ENCODE data around the gene TTL. TPM values are rescaled to one million over a fixed set of nuclear protein-coding genes. Genes with fewer than 3 reads are reported as not detected.
A peak's percentile ranks its signal among the peaks of the same experiment; 100 is the strongest.

Gene TTL
- total and polyA plus RNA-seq, 2 of the 13 experiments (the other 11 are each of a cell fraction or from before 2014, with no cell fraction given) = 19.0 to 59.8 TPM

GRCh38 chr2:112584134-112584890, 102.4 kb downstream of the TTL start, which contains the start of gene CHCHD5 (continued):
- TF ChIP-seq, protein P1, sequence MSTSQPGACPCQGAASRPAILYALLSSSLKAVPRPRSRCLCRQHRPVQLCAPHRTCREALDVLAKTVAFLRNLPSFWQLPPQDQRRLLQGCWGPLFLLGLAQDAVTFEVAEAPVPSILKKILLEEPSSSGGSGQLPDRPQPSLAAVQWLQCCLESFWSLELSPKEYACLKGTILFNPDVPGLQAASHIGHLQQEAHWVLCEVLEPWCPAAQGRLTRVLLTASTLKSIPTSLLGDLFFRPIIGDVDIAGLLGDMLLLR (CRISPR knock-in tag; IDR thresholded peaks at IDR 0.05) = no peak; the same call in 1 of the 2 replicates
- TF ChIP-seq GPBP1L1 (CRISPR knock-in tag; IDR thresholded peaks at IDR 0.05) (no peak), ATF1 (CRISPR knock-in tag; IDR thresholded peaks at IDR 0.05) (peak; percentile 85), KAT2B (IDR thresholded peaks at IDR 0.05; ENCODE audit: borderline replicate concordance, low read depth, low read length) (no peak), ZNF629 (CRISPR knock-in tag; conservative IDR thresholded peaks at IDR 0.05) (no peak), RBFOX2 (IDR thresholded peaks at IDR 0.05; ENCODE audit: low read depth, low read length) (peak; percentile 90), ZNF543 (CRISPR knock-in tag; IDR thresholded peaks at IDR 0.05) (peak; percentile 87), ZNF10 (CRISPR knock-in tag; IDR thresholded peaks at IDR 0.05; ENCODE audit: borderline replicate concordance, low read depth) (no peak), CEBPB (IDR thresholded peaks at IDR 0.05; ENCODE audit: borderline replicate concordance, low read depth, low read length) (peak; percentile 97), FOSL1 (CRISPR knock-in tag; IDR thresholded peaks at IDR 0.05; ENCODE audit: borderline replicate concordance) (no peak; the same call in 1 of the 2 replicates), ZNF547 (CRISPR knock-in tag; IDR thresholded peaks at IDR 0.05) (no peak), PHF21A (CRISPR knock-in tag; IDR thresholded peaks at IDR 0.05) (peak; percentile 96), ZNF362 (CRISPR knock-in tag; IDR thresholded peaks at IDR 0.05; ENCODE audit: borderline replicate concordance) (no peak; the same call in 1 of the 2 replicates), TP53 (CRISPR knock-in tag; conservative IDR thresholded peaks at IDR 0.05) (0 out of 2 replicates have a peak, but pooled peaks have one; percentile 43), IKZF4 (CRISPR knock-in tag; IDR thresholded peaks at IDR 0.05; ENCODE audit: borderline replicate concordance, low read depth, not compliant biosample characterization) (no peak), ZNF672 (CRISPR knock-in tag; IDR thresholded peaks at IDR 0.05) (no peak)
- TF ChIP-seq, protein P2, sequence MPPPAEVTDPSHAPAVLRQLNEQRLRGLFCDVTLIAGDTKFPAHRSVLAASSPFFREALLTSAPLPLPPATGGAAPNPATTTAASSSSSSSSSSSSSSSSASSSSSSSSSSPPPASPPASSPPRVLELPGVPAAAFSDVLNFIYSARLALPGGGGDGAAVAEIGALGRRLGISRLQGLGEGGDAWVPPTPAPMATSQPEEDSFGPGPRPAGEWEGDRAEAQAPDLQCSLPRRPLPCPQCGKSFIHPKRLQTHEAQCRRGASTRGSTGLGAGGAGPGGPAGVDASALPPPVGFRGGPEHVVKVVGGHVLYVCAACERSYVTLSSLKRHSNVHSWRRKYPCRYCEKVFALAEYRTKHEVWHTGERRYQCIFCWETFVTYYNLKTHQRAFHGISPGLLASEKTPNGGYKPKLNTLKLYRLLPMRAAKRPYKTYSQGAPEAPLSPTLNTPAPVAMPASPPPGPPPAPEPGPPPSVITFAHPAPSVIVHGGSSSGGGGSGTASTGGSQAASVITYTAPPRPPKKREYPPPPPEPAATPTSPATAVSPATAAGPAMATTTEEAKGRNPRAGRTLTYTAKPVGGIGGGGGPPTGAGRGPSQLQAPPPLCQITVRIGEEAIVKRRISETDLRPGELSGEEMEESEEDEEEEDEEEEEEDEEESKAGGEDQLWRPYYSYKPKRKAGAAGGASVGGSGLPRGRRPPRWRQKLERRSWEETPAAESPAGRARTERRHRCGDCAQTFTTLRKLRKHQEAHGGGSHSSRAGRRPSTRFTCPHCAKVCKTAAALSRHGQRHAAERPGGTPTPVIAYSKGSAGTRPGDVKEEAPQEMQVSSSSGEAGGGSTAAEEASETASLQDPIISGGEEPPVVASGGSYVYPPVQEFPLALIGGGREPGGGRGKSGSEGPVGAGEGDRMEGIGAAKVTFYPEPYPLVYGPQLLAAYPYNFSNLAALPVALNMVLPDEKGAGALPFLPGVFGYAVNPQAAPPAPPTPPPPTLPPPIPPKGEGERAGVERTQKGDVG (CRISPR knock-in tag; IDR thresholded peaks at IDR 0.05; ENCODE audit: borderline replicate concordance) = peak; percentile 60; the same call in 1 of the 2 replicates
- TF ChIP-seq, protein P3, sequence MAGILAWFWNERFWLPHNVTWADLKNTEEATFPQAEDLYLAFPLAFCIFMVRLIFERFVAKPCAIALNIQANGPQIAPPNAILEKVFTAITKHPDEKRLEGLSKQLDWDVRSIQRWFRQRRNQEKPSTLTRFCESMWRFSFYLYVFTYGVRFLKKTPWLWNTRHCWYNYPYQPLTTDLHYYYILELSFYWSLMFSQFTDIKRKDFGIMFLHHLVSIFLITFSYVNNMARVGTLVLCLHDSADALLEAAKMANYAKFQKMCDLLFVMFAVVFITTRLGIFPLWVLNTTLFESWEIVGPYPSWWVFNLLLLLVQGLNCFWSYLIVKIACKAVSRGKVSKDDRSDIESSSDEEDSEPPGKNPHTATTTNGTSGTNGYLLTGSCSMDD (CRISPR knock-in tag; IDR thresholded peaks at IDR 0.05) = 0 out of 2 replicates have a peak, but pooled peaks have one; percentile 58
- TF ChIP-seq, protein P4, sequence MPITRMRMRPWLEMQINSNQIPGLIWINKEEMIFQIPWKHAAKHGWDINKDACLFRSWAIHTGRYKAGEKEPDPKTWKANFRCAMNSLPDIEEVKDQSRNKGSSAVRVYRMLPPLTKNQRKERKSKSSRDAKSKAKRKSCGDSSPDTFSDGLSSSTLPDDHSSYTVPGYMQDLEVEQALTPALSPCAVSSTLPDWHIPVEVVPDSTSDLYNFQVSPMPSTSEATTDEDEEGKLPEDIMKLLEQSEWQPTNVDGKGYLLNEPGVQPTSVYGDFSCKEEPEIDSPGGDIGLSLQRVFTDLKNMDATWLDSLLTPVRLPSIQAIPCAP (CRISPR knock-in tag; IDR thresholded peaks at IDR 0.05; ENCODE audit: low read depth) = no peak
